Activated T-cell treated with anti-CD3 and anti-CD28 coated beads for 24 hours (primary cell): Measurements from ENCODE around the gene OR2AG1.

Experiments used
- DNase-seq: peaks from one replicate; pipeline ENCODE4 v3.0.0-alpha.2; 2020; ENCODE audit warnings: low read depth

The OR2AG1 gene

DNA sequence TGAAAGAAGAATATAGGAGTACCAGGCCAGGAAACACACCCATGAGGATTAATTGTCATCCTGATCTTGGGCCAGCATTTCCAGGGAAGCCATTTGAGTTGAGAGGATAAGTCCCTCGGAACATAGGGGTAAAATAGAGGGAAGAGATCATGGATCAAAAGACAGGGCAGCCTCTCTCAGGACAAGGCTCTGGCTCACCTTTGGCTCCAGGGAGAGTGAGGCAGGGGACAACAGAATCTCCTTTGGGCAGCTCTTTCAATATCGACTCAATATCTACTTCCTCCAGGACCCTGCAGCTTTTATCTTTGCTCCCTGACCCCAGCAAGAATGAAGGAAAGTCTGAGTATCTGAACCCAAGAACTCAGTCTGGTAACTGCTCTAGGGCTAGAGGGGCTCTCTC is at the start of gene OR2AG1:
OR2AG1 (plus strand) TSS at position 301 of the 400 bp plus-strand sequence. CDS start 2,018 bp downstream, outside the sequence.
- DNase-seq, result no peak

- DNase-seq, result no peak
Measured at GRCh38 chr11:6733326-6734275, 49.2 kb upstream of the OR2AG1 start.

- DNase-seq, result no peak
Measured at GRCh38 chr11:6734616-6735015, 48.2 kb upstream of the OR2AG1 start.

- no peak for DNase-seq
Measured at GRCh38 chr11:6735306-6735705, 47.5 kb upstream of the OR2AG1 start.

- no peak for DNase-seq
Measured at GRCh38 chr11:6736495-6737121, 46.2 kb upstream of the OR2AG1 start.

GRCh38 chr11:6737872-6738466 is 44.9 kb upstream of the OR2AG1 start:
- DNase-seq, result peak; percentile 59

DNA sequence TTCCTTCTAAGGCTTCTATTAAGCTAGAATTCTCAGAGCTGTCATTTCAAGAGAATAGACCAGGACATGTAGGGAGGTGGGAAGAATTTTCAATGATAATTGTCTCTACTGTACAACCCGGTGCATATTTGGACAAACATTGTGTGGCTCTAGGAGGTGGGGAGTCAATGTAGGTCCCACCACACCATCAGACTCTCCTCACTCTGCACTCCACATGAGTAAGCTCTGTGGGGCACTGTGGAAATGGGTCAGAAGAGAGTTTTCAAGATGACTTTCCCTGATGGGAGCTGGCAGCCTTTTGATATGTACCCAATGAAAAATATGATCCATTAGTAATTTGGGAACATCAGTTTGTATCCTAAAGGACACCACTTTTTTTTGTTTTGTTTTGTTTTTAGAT is 44.2 kb upstream of the OR2AG1 start:
- DNase-seq, result no peak

- DNase-seq, result peak; percentile 22
Measured at GRCh38 chr11:6742260-6742659, 40.6 kb upstream of the OR2AG1 start.

DNA sequence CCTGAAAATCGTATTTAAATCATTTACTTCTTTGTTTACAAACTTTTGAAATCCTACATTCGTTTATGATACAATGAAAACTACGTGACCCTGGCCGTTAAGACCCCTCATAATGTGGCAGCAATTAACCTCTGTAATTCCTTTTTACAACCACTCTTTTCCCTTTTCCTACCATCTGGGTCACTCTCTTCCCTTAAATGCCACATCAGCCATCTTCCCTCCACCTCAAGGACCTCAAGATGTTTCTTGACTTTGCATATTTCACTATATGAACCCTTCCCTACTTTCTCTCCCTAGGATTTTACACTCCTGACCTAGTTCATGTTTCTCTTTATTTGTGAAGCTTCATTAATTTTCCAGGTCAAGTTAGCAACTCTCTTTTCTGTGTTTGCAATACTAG is 37.8 kb upstream of the OR2AG1 start:
- DNase-seq, result no peak

GRCh38 chr11:6745465-6746015 is 37.3 kb upstream of the OR2AG1 start:
- DNase-seq, result no peak

DNA sequence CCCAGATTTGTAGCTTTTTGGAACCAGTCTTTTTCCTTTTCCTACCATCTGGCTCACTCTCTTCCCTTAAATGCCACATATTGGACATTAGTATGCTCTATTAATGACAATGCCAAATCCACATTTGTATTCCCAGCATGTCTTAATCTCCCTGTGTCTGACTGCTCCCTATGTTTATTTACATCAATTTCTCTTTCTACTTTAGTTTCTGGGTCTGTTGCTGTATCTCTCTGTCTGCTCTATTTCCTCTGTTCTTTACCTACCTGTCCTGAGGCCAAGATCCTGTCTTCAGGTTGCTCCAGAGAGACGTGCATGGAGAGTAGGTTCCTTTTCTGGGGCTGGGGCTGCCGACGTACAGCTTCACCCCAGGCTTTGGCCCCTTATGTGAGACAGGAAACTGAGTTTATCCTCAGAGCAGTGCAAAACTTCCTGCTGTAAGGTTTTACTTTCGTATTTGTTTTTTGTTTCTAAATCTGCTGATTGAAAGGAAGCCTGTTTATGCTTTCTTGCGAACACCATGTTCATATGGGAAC is 36.7 kb upstream of the OR2AG1 start:
- DNase-seq, result peak; percentile 20

- DNase-seq, result no peak
Measured at GRCh38 chr11:6746626-6747025, 36.2 kb upstream of the OR2AG1 start.

GRCh38 chr11:6747097-6747668 is 35.6 kb upstream of the OR2AG1 start:
- DNase-seq, result no peak

- peak; percentile 24 for DNase-seq
Measured at GRCh38 chr11:6755303-6755952, 27.4 kb upstream of the OR2AG1 start.

DNA sequence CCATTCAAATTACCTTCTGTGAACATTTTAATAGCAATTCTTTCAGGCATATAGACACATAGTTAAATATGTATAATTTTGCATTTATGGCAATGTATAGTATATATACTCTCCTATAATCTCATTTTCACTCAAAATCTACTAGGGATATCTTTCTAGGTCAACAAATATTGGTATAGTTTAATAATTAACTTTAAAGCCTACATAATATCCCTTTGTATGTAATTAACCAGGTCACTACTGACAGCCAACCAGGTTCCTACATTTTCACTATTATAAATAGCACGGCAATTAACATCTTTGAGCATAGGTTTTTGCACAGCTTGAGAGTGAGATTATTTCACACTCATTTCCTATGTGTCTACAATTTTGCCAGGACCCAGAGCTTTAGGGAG is 26.9 kb upstream of the OR2AG1 start:
- DNase-seq, result no peak

- peak; percentile 45 for DNase-seq
Measured at GRCh38 chr11:6757373-6757967, 25.4 kb upstream of the OR2AG1 start.

DNA sequence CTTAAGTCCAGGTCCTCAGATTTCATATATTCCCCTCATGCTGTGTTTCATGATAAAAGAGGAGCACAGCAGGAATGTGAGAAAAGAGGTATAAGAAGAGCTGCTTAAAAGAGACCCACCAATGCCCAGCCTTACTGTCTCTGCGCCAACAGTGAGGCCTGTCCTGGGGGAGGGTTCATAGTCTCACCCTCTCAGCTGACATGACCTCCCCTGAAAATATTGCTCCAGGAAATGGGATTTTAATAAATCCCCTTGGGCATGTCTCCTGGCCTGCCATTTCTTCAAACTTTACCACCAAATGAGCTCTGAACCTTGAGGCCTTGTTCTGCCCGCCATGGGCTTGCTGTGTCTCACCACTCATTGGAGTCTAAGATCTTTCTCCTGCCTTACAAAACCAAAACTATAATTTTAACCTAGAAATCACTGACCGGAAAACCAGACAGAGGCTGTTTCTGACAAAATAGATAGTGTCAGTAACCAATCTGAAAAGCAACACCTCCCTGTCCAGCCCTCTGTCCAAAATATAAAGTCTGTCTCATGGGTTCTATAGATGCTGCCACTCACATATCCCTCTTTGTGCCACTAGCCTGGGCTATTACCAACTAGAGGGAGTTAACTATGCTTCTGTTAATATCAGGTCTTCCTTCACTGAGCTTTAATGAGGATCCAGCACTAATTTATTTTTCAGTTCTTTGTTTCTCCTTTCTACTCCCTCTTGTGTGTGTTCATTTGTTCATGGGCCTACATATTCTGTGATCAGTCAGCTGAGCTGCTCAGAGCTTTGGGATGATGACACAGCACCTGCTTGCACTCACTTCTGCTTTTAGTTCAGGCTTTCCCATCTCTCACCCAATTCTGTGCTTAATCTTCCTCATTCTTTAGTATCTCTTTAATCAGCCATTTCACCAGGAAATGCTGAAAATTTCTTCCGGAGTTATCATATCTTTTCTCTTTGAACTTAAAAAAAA is 10.6 kb upstream of the OR2AG1 start, which contains the start of gene OR2AG2:
OR2AG2 (minus strand) TSS at position 51 of the 968 bp plus-strand sequence. CDS start 3,019 bp downstream, outside the sequence.
- no peak for DNase-seq

DNA sequence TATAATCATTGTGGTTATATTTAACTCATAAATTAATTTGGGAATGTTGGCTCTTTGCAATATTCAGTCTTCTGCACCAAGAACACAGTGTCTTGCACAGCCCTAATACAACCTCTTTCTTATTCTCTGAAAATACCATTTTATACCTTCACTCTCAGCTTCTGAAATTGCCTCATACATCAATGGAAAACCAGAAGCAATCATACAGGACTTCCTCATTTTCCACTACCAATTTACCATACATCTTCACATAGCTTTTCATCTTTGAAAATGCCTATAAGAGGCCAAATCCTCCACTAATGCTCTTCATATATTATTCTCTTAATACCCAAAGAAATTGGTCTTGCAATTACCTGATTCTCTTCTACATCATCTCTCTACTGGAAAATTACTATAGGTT is 4.3 kb upstream of the OR2AG1 start:
- no peak for DNase-seq

DNA sequence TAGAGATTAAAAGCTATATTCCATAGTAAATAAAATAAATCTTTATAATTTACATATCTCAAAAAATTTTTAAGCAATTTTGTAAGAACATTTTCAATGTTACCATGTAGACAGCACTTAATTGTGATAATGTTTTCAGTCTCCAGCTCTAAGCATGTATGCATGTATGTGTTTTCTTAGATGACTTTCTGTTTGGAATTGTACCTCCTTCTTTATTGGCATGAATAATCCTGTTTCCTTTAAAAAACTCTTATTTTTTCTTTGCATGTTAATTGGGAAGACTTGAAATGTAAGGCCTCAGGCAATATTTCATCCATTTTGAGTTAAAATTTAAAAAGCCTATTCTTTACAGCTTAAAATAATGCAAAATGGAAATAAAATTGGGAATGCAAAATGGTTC is 2.0 kb upstream of the OR2AG1 start:
- no peak for DNase-seq

GRCh38 chr11:6790546-6790945 is 7.7 kb downstream of the OR2AG1 start:
- DNase-seq, result no peak
